Upper lobe of left lung (tissue), 4 donors: ENCODE measurements around the gene TMEM121.

Experiments used
- EP300 ChIP-seq, 4 donors: sonication (generic); formaldehyde crosslinking; IDR thresholded peaks; one replicate each; pipeline ENCODE4 v1.5.1; 2017; ENCODE audit warnings: antibody characterized with exemption in 4 of 4, control low read depth in 2 of 4
- POLR2A ChIP-seq, 4 donors: fragments of 450-650 bp; IDR thresholded peaks; one replicate each; pipeline ENCODE4 v1.5.1; 2016 to 2017; ENCODE audit warnings: antibody characterized with exemption in 4 of 4, mild to moderate bottlenecking in 2 of 4
- POLR2AphosphoS5 ChIP-seq, 2 donors: sonication (generic); formaldehyde crosslinking; IDR thresholded peaks; one replicate each; pipeline ENCODE4 v1.5.1; 2017; ENCODE audit warnings: antibody characterized with exemption in 2 of 2
- TF ChIP-seq, protein P1 (sequence below), 6 experiments: fragments of 450-650 bp in 4 of 6; fragments of 200-600 bp in 2 of 6; sonication (generic) in 2 of 6; IDR thresholded peaks; one replicate each; pipeline ENCODE4 v1.5.1; 2016 to 2019; ENCODE audit warnings: antibody characterized with exemption in 6 of 6

DNA sequence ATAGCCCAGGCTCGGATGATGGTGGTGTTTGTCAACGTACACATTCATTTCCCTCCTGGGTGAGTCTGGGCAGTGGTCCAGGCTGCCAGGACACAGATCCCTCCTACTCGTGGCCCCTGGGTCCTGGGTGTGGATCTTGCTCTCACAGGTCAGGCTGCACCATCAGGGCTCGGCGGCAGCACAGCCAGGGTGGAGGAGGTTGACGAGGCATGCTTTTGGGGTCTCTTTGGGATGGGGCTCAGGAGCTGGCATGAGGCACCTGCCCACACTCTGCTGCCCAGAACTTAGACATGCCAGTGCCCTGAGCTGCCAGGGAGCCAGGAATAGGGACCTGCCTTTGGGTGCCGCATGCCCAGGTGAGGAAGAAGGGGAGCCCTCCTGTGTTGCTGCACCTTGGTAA, 9.7 kb downstream of the TMEM121 start:
- TF ChIP-seq POLR2A (IDR thresholded peaks at IDR 0.05) (no peak), EP300 (IDR thresholded peaks at IDR 0.05) (no peak), POLR2AphosphoS5 (IDR thresholded peaks at IDR 0.05) (no peak)
- TF ChIP-seq, protein P1, sequence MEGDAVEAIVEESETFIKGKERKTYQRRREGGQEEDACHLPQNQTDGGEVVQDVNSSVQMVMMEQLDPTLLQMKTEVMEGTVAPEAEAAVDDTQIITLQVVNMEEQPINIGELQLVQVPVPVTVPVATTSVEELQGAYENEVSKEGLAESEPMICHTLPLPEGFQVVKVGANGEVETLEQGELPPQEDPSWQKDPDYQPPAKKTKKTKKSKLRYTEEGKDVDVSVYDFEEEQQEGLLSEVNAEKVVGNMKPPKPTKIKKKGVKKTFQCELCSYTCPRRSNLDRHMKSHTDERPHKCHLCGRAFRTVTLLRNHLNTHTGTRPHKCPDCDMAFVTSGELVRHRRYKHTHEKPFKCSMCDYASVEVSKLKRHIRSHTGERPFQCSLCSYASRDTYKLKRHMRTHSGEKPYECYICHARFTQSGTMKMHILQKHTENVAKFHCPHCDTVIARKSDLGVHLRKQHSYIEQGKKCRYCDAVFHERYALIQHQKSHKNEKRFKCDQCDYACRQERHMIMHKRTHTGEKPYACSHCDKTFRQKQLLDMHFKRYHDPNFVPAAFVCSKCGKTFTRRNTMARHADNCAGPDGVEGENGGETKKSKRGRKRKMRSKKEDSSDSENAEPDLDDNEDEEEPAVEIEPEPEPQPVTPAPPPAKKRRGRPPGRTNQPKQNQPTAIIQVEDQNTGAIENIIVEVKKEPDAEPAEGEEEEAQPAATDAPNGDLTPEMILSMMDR (IDR thresholded peaks at IDR 0.05), result no peak
